ENCODE data around the gene FNDC10. TPM values are rescaled to one million over a fixed set of nuclear protein-coding genes. Genes with fewer than 3 reads are reported as not detected.

FNDC10 gene
- total and polyA plus RNA-seq, 10 of the 15 experiments (the other 5 are each of a cell fraction or from before 2014, with no cell fraction given): 0.05 to 1.3 (median 0.25) TPM; not detected in 4

DNA sequence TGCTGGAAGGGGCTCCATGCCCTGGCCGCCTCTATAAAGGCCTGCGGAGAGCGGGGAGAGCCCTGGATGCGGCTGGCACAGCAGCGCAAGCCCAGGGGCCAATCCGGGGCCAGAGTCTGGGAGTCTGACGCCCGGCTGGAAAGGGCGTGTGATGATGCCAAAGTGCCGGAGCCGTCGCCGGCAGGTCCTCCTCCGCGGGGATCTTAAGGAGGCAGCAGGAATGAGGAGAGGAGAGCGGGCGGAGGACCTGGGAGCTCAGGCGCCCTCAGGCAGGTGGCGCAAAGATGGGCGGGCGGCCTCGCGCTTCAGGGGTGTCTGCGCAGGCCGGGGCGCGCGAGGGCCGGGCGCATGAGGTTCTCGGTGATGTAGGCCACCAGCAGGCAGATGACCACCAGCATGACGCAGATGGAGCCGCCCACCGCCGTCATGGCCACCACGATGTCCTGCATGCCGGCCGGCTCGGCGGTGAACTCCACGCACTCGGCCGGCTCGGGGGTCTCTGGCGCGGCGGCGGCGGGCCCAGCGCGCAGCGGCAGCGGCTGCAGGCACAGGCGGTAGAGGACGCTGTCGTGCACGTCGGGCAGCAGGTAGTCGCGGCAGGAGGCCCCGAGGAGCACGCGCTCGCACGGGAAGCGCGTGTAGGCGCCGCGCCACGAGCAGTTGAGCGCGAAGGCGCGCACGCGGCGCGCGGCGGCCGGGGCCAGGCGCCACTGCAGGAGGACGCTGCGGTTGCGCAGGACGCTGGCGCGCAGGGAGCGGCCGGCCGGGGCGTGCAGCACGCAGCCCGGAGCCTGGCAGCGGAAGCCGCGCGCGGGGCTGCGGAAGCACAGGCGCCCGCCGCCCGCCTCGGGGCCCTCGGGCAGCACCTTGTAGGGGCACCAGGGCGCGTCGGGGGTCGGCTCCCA lies 653 bp downstream of the FNDC10 start (continued):
- TF ChIP-seq SUPT20H (IDR thresholded peaks at IDR 0.05; ENCODE audit: borderline replicate concordance, control insufficient read depth, low read depth, low read length) (no peak), GATAD2B (conservative IDR thresholded peaks at IDR 0.05; ENCODE audit: low read depth) (no peak)

DNA sequence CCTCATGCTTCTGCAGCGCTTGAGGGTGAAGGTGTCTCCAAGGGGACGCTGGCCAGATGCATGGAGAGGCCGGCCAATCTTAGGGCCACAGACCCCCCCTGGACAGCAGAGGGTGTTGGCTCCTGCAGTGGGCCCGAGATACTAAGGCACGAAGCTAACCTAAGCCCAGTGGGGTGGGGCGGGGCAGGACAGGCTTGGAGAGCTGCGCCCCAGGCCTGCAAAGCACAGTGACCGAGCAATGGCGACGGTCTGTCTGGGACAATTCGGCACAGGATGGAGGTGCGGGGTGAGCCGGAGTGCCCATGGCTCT lies 1.3 kb downstream of the FNDC10 start:
- ATAC-seq: no peak
- CTCF ChIA-PET: no interaction called here

More for the DNA sequence above, 1.3 kb downstream of the FNDC10 start:
- ChIA-PET POLR2A (no interaction called here), RAD21 (ENCODE audit: unreplicated experiment) (no interaction called here), SMC1A (ENCODE audit: uncharacterized antibody, unreplicated experiment) (no interaction called here)
- Histone ChIP-seq H3K4me3 (no peak overlapping the region), H2AFZ (ENCODE audit: control insufficient read depth, low read depth, low read length) (no peak overlapping the region), H3K27me3 (replicated peaks in 1 of 2; ENCODE audit: control insufficient read depth in 2 of 2, insufficient read depth in 2 of 2, low read length in 1 of 2) (peaks cover 0 to 2% of the 10 kb centered on the region in 2 experiments; a peak in 2 of 4 replicates), H3K4me1 (ENCODE audit: control insufficient read depth, insufficient read depth, low read length) (peaks cover 38% of the 10 kb centered on the region), H4K20me1 (ENCODE audit: control insufficient read depth, insufficient read depth) (no peaks in the 10 kb centered on the region), H3K36me3 (ENCODE audit: control insufficient read depth in 2 of 2, insufficient read depth in 2 of 2, low read length in 1 of 2) (no peaks in the 10 kb centered on the region), H3K9me3 (replicated peaks; ENCODE audit: control insufficient read depth, insufficient read depth, low read length) (no peaks in the 10 kb centered on the region), H3K79me2 (ENCODE audit: control insufficient read depth, insufficient read depth, low read length) (no peaks in the 10 kb centered on the region), H3K9ac (ENCODE audit: control insufficient read depth, insufficient read depth, low read length) (no peak overlapping the region), H3K4me2 (ENCODE audit: control insufficient read depth, insufficient read depth) (no peak overlapping the region), H3K27ac (ENCODE audit: control insufficient read depth, insufficient read depth) (no peak overlapping the region)
- FAIRE-seq (no peak), DNase-seq (ENCODE audit: low read depth, low spot score) (no peak)
- 87% methylated on average over 13 of the region's 13 CpGs for WGBS (ENCODE audit: insufficient coverage, insufficient replicate concordance, low lambda C conversion rate, missing lambda C conversion rate)
- intact Hi-C loops (cut with micrococcal nuclease; ENCODE audit: unreplicated experiment) (no loop called here), in situ Hi-C loops (cut with MboI) (no loop called here)
- BruUV-seq (replicated peaks): no TSS peak
- TF ChIP-seq CHD4 (IDR thresholded peaks at IDR 0.05) (no peak), RUNX3 (IDR thresholded peaks at IDR 0.05; ENCODE audit: low read length) (no peak), MEF2B (IDR thresholded peaks at IDR 0.05; ENCODE audit: partially characterized antibody, poor library complexity, severe bottlenecking) (no peak), YY1 (IDR thresholded peaks at IDR 0.05; ENCODE audit: low read depth, low read length) (no peak), PAX5 (IDR thresholded peaks at IDR 0.05; ENCODE audit: borderline replicate concordance, low read depth, low read length) (no peak), SIX5 (IDR thresholded peaks at IDR 0.05; ENCODE audit: low read depth, low read length, severe bottlenecking) (no peak), CREM (IDR thresholded peaks at IDR 0.05; ENCODE audit: low read depth) (no peak), PAX8 (IDR thresholded peaks at IDR 0.05) (no peak), EED (IDR thresholded peaks at IDR 0.05; ENCODE audit: low read depth) (no peak), NFYA (IDR thresholded peaks at IDR 0.05; ENCODE audit: borderline replicate concordance, low read depth, low read length) (no peak), CREB1 (IDR thresholded peaks at IDR 0.05; ENCODE audit: low read depth) (no peak), SUZ12 (IDR thresholded peaks at IDR 0.05; ENCODE audit: unreplicated experiment) (no peak), BHLHE40 (IDR thresholded peaks at IDR 0.05; ENCODE audit: borderline replicate concordance in 1 of 2, low read depth in 2 of 2, low read length in 1 of 2) (no peak), MTA2 (IDR thresholded peaks at IDR 0.05; ENCODE audit: low read depth) (no peak), KDM1A (IDR thresholded peaks at IDR 0.05; ENCODE audit: borderline replicate concordance) (no peak), EGR1 (IDR thresholded peaks at IDR 0.05; ENCODE audit: borderline replicate concordance in 1 of 2, low read depth in 2 of 2, low read length in 2 of 2) (no peak)
- TF ChIP-seq, protein P1, sequence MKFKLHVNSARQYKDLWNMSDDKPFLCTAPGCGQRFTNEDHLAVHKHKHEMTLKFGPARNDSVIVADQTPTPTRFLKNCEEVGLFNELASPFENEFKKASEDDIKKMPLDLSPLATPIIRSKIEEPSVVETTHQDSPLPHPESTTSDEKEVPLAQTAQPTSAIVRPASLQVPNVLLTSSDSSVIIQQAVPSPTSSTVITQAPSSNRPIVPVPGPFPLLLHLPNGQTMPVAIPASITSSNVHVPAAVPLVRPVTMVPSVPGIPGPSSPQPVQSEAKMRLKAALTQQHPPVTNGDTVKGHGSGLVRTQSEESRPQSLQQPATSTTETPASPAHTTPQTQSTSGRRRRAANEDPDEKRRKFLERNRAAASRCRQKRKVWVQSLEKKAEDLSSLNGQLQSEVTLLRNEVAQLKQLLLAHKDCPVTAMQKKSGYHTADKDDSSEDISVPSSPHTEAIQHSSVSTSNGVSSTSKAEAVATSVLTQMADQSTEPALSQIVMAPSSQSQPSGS (IDR thresholded peaks at IDR 0.05; ENCODE audit: low read length): no peak
